ENCODE data around the gene HTR3D.

DNA sequence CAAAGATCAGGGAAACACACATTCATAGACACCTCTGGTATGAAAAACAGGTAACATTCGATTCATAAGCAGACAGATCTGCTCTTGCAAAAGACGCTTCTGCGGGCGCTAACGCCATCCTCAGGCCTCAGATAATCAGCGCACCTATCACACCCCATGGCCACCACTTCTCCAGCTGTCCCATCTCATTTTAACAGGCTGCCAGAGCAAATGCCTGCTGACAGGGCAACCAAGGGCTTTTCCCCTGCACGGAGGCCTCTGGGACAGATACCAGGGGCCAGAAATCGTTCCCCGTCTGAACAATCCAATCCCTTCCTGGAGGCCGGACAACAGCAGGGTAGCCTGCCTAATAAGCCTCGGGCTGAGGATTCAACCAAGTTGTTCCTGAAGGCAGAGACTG lies 29.1 kb upstream of the HTR3D start:
- TF ChIP-seq CTCF (IDR thresholded peaks at IDR 0.05) = no peak
- no peak for TF ChIP-seq POLR2A (IDR thresholded peaks at IDR 0.05)
- no peak for TF ChIP-seq EP300 (IDR thresholded peaks at IDR 0.05)
- no peak for TF ChIP-seq POLR2AphosphoS5 (IDR thresholded peaks at IDR 0.05)

Data from suprapubic skin (tissue), 4 donors.